H9 (cell line): Measurements from ENCODE around the gene KCTD7. TPM values are rescaled to one million over a fixed set of nuclear protein-coding genes. Genes with fewer than 3 reads are reported as not detected.

Experiments
- DNase-seq: peaks from one replicate; pipeline ENCODE4 v3.0.0-alpha.2; 2017
- H2AFZ ChIP-seq: one replicate; pipeline ENCODE4 v1.6.1; 2013; ENCODE audit warnings: mild to moderate bottlenecking, low read length, control low read depth, moderate library complexity
- H2AK5ac ChIP-seq: 2 replicates; pipeline ENCODE4 v1.6.1; 2013; ENCODE audit warnings: low read length, control low read depth, mixed read lengths; ENCODE audit not compliant: insufficient read length
- H2BK120ac ChIP-seq: one replicate; pipeline ENCODE4 v1.6.1; 2013; ENCODE audit warnings: low read depth, mild to moderate bottlenecking, low read length, control low read depth, inconsistent platforms; ENCODE audit not compliant: poor library complexity, severe bottlenecking
- H2BK12ac ChIP-seq: 2 replicates; pipeline ENCODE4 v1.6.1; 2013; ENCODE audit warnings: low read length, control low read depth, mixed read lengths, low read depth; ENCODE audit not compliant: insufficient read length
- H2BK15ac ChIP-seq: 2 replicates; pipeline ENCODE4 v1.6.1; 2013; ENCODE audit warnings: low read depth, low read length, control low read depth
- H2BK20ac ChIP-seq: one replicate; pipeline ENCODE4 v1.6.1; 2013; ENCODE audit warnings: low read depth, mild to moderate bottlenecking, low read length, control low read depth, inconsistent platforms; ENCODE audit not compliant: poor library complexity, severe bottlenecking
- H2BK5ac ChIP-seq: 2 replicates; pipeline ENCODE4 v1.6.1; 2013; ENCODE audit warnings: low read length, control low read depth, mixed read lengths; ENCODE audit not compliant: insufficient read length
- H3K14ac ChIP-seq: 2 replicates; pipeline ENCODE4 v1.6.1; 2013; ENCODE audit warnings: low read length, control low read depth; ENCODE audit not compliant: insufficient read depth
- H3K18ac ChIP-seq: 2 replicates; pipeline ENCODE4 v1.6.1; 2013; ENCODE audit warnings: low read depth, mild to moderate bottlenecking, mixed read lengths, low read length, control low read depth; ENCODE audit not compliant: insufficient read length
- H3K23ac ChIP-seq: 2 replicates; pipeline ENCODE4 v1.6.1; 2013; ENCODE audit warnings: low read length, control low read depth, mixed read lengths, low read depth; ENCODE audit not compliant: insufficient read length
- H3K23me2 ChIP-seq: 2 replicates; pipeline ENCODE4 v1.6.1; 2013; ENCODE audit warnings: low read depth, mild to moderate bottlenecking, mixed read lengths, low read length, control low read depth; ENCODE audit not compliant: insufficient read length, poor library complexity, severe bottlenecking
- H3K27ac ChIP-seq: 2 replicates; pipeline ENCODE4 v1.5.1; 2013; ENCODE audit warnings: low read length, control low read depth, mixed read lengths, low read depth; ENCODE audit not compliant: insufficient read length
- H3K27me3 ChIP-seq: 2 replicates; pipeline ENCODE4 v1.6.1; 2013; ENCODE audit warnings: low read length, control low read depth, inconsistent platforms; ENCODE audit not compliant: insufficient read depth
- H3K4ac ChIP-seq: 2 replicates; pipeline ENCODE4 v1.6.1; 2013; ENCODE audit warnings: low read depth, mild to moderate bottlenecking, control low read depth, inconsistent platforms, low read length, moderate library complexity
- H3K4me1 ChIP-seq: 2 replicates; pipeline ENCODE4 v1.6.1; 2013; ENCODE audit warnings: low read length, control low read depth, inconsistent platforms; ENCODE audit not compliant: insufficient read depth
- H3K4me2 ChIP-seq: 2 replicates; pipeline ENCODE4 v1.6.1; 2013; ENCODE audit warnings: low read length, control low read depth, mixed read lengths; ENCODE audit not compliant: insufficient read length, insufficient read depth
- H3K56ac ChIP-seq: 2 replicates; pipeline ENCODE4 v1.6.1; 2013; ENCODE audit warnings: low read depth, mild to moderate bottlenecking, mixed read lengths, low read length, control low read depth; ENCODE audit not compliant: insufficient read length
- H3K79me1 ChIP-seq: 2 replicates; pipeline ENCODE4 v1.6.1; 2013; ENCODE audit warnings: low read depth, mild to moderate bottlenecking, moderate library complexity, low read length, control low read depth, inconsistent platforms; ENCODE audit not compliant: insufficient read depth, poor library complexity, severe bottlenecking
- H3K79me2 ChIP-seq: 2 replicates; pipeline ENCODE4 v1.6.1; 2013; ENCODE audit warnings: low read length, control low read depth, inconsistent platforms; ENCODE audit not compliant: insufficient read depth
- H3K9ac ChIP-seq: 2 replicates; pipeline ENCODE4 v1.6.1; 2013; ENCODE audit warnings: low read length, control low read depth, mixed read lengths; ENCODE audit not compliant: insufficient read length; ENCODE audit errors: extremely low read depth
- H3K9me3 ChIP-seq: one replicate; pipeline ENCODE4 v1.6.1; 2013; ENCODE audit warnings: low read depth, low read length, inconsistent platforms; ENCODE audit not compliant: control insufficient read depth
- H3T11ph ChIP-seq: one replicate; pipeline ENCODE4 v1.6.1; 2013; ENCODE audit warnings: mild to moderate bottlenecking, low read length, control low read depth, inconsistent platforms
- H4K20me1 ChIP-seq: one replicate; pipeline ENCODE4 v1.6.1; 2013; ENCODE audit not compliant: control insufficient read depth, insufficient read length, insufficient read depth
- H4K5ac ChIP-seq: 2 replicates; pipeline ENCODE4 v1.6.1; 2013; ENCODE audit warnings: low read depth, mild to moderate bottlenecking, mixed read lengths, low read length, control low read depth; ENCODE audit not compliant: insufficient read length
- H4K8ac ChIP-seq: replicated peaks from 2 replicates; pipeline ENCODE4 v1.6.1; 2013; ENCODE audit warnings: low read length, control low read depth, mixed read lengths, low read depth; ENCODE audit not compliant: insufficient read length
- H4K91ac ChIP-seq: 2 replicates; pipeline ENCODE4 v1.6.1; 2013; ENCODE audit warnings: low read depth, mild to moderate bottlenecking, moderate library complexity, mixed read lengths, low read length, control low read depth; ENCODE audit not compliant: insufficient read length
- H3K27ac Mint-ChIP-seq, 3 experiments: 2 replicates in 2 of 3; 3 replicates in 1 of 3; pipeline ENCODE4 v1.8.0; 2020 to 2021; ENCODE audit warnings: mixed read lengths in 3 of 3, mild to moderate bottlenecking in 1 of 3, moderate library complexity in 1 of 3
- H3K27me3 Mint-ChIP-seq: 2 replicates; pipeline ENCODE4 v1.8.0; 2021; ENCODE audit warnings: low read depth, mild to moderate bottlenecking, moderate library complexity, mixed read lengths
- H3K36me3 Mint-ChIP-seq, 3 experiments: 2 replicates in 2 of 3; 3 replicates in 1 of 3; pipeline ENCODE4 v1.8.0; 2020 to 2021; ENCODE audit warnings: low read depth in 3 of 3, mixed read lengths in 3 of 3; ENCODE audit not compliant: insufficient read depth in 1 of 3
- H3K4me1 Mint-ChIP-seq, 2 experiments: 2 replicates each; pipeline ENCODE4 v1.8.0; 2020; ENCODE audit warnings: mixed read lengths in 2 of 2
- H3K4me3 Mint-ChIP-seq, 2 experiments: 2 replicates in 1 of 2; 3 replicates in 1 of 2; pipeline ENCODE4 v1.8.0; 2020 to 2021; ENCODE audit warnings: mild to moderate bottlenecking in 2 of 2, mixed read lengths in 2 of 2, moderate library complexity in 1 of 2
- H3K9me3 Mint-ChIP-seq, 2 experiments: 2 replicates in 1 of 2; 3 replicates in 1 of 2; pipeline ENCODE4 v1.8.0; 2020; ENCODE audit warnings: mild to moderate bottlenecking in 2 of 2, mixed read lengths in 2 of 2, moderate library complexity in 1 of 2
- WGBS: extraction: QIAGEN DNeasy Blood & Tissue Kit; methylation state at CpG from one replicate; pipeline ENCODE4 v1.1.7; 2013; ENCODE audit warnings: missing lambda C conversion rate, low lambda C conversion rate, mixed read lengths; ENCODE audit not compliant: insufficient read length; ENCODE audit errors: extremely low coverage; 5-methylcytosine and 5-hydroxymethylcytosine counted together
- total RNA-seq: library from RNA; stranded (reverse); gene quantifications from 2 replicates; pipeline ENCODE4 v1.2.1, GENCODE V29; 2021
- TF ChIP-seq, protein P1 (sequence below): fragments of 200-600 bp; sonication (generic); conservative IDR thresholded peaks from 3 replicates; pipeline ENCODE4 v1.8.0; 2021; ENCODE audit warnings: antibody characterized with exemption, mild to moderate bottlenecking

The KCTD7 gene
- total RNA-seq, 1 experiment from 2014 or later = 8.9 TPM

DNA sequence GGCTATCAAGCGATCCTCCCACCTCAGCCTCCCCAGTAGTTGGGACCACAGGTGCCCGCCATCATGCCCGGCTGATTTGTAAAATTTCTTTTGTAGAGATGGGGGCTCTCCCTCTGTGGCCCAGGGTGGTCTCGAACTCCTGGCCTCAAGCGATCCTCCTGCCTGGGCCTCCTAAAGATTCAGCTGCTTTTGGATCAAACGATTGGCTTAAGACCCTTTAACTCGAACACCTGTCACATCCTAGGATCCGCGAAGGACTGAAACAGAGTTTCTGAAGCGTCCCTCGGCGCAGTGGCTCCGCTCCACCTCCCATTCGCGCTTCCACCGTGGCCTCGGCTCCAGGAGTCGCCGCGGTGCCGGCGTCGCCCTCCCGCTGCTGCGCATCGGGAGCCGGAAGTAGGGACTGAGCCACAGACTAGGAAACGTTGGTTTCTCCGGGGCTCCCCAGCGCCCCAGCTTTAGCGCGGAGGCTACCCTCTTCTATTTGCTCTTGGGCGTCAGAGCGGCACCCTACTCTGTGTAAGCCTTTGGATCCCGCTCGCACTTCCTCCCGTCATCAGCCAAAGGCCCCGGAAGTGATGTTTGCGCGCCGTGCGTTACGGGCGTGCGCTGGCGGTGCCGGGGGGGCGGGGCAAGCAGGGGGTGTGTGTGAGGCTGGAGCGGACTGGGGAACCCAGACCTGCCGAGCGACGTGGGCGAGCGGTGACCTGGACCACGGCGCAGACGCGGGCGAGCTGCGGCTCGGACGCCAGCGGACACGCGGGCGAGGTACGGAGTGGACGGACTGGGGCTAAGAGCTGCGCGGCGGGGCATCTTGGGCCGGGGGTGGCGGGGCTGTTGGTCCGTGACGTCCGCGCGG, 53.0 kb downstream of the KCTD7 start:
- no peaks in the 10 kb centered on the region for H3K79me1 ChIP-seq

More for the DNA sequence above, 53.0 kb downstream of the KCTD7 start:
- Histone ChIP-seq H3K4me1 (no peaks in the 10 kb centered on the region; the same call in 1 of the 2 replicates), H3K56ac (no peak overlapping the region), H2AFZ (no peak overlapping the region), H2BK12ac (no peak overlapping the region), H3K27ac (no peak overlapping the region), H2BK20ac (no peak overlapping the region), H2BK15ac (no peak overlapping the region), H2BK5ac (no peak overlapping the region), H3T11ph (no peak overlapping the region), H3K4me2 (peak overlapping the region; percentile 39), H4K5ac (no peak overlapping the region), H3K27me3 (no peaks in the 10 kb centered on the region), H3K23me2 (peaks cover 4% of the 10 kb centered on the region), H3K9ac (no peak overlapping the region), H2BK120ac (no peak overlapping the region), H3K79me2 (no peaks in the 10 kb centered on the region; the same call in 1 of the 2 replicates), H3K23ac (no peak overlapping the region), H3K18ac (no peak overlapping the region), H4K8ac (no peak overlapping the region), H4K20me1 (no peaks in the 10 kb centered on the region), H3K4ac (no peak overlapping the region), H3K14ac (peak overlapping the region; percentile 31; the same call in 1 of the 2 replicates), H2AK5ac (no peak overlapping the region), H3K9me3 (no peaks in the 10 kb centered on the region), H4K91ac (no peak overlapping the region)
- Mint-ChIP-seq H3K27ac (peak overlapping the region; percentile 72 to 97 (median 89); a peak in 5 of 7 replicates), H3K27me3 (no peaks in the 10 kb centered on the region; the same call in 1 of the 2 replicates), H3K4me1 (peaks cover 3 to 13% of the 10 kb centered on the region in 2 experiments; a peak in 3 of 4 replicates), H3K36me3 (no peaks in the 10 kb centered on the region), H3K9me3 (no peaks in the 10 kb centered on the region), H3K4me3 (peak overlapping the region; percentile 87 to 94)
- no CpG with 5 or more reads among the region's 78 CpGs for WGBS
- peak; percentile 94 for DNase-seq
- TF ChIP-seq, protein P1, sequence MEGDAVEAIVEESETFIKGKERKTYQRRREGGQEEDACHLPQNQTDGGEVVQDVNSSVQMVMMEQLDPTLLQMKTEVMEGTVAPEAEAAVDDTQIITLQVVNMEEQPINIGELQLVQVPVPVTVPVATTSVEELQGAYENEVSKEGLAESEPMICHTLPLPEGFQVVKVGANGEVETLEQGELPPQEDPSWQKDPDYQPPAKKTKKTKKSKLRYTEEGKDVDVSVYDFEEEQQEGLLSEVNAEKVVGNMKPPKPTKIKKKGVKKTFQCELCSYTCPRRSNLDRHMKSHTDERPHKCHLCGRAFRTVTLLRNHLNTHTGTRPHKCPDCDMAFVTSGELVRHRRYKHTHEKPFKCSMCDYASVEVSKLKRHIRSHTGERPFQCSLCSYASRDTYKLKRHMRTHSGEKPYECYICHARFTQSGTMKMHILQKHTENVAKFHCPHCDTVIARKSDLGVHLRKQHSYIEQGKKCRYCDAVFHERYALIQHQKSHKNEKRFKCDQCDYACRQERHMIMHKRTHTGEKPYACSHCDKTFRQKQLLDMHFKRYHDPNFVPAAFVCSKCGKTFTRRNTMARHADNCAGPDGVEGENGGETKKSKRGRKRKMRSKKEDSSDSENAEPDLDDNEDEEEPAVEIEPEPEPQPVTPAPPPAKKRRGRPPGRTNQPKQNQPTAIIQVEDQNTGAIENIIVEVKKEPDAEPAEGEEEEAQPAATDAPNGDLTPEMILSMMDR = no peak
